Kidney epithelial cell (primary cell): ENCODE measurements around the gene SETD5. TPM values are rescaled to one million over a fixed set of nuclear protein-coding genes. Genes with fewer than 3 reads are reported as not detected.

Source experiments
- DNase-seq: peaks from one replicate; pipeline ENCODE4 v3.0.0-alpha.2; 2010; ENCODE audit warnings: low read depth
- H3K27me3 ChIP-seq: 2 replicates; pipeline ENCODE4 v1.6.0; 2011; ENCODE audit warnings: low read length; ENCODE audit not compliant: control insufficient read depth, insufficient read depth
- H3K36me3 ChIP-seq: 2 replicates; pipeline ENCODE4 v1.5.1; 2011; ENCODE audit warnings: low read length; ENCODE audit not compliant: control insufficient read depth, insufficient read depth
- H3K4me3 ChIP-seq: 2 replicates; pipeline ENCODE4 v1.5.1; 2011; ENCODE audit warnings: low read depth, mild to moderate bottlenecking, control low read depth, low read length
- total RNA-seq: library from RNA; depleted of rRNA; stranded (reverse); fragments of >200 nt; gene quantifications from 2 replicates; pipeline ENCODE4 v1.2.3, GENCODE V29; 2015
- TF ChIP-seq, protein P1 (sequence below): IDR thresholded peaks from 2 replicates; pipeline ENCODE4 v1.5.1; 2011; ENCODE audit warnings: mild to moderate bottlenecking, moderate library complexity, low read length, control low read depth, inconsistent platforms; ENCODE audit not compliant: insufficient read depth, poor library complexity, severe bottlenecking

Gene SETD5
- total RNA-seq, 1 donor from 2014 or later: 49.1 TPM

DNA sequence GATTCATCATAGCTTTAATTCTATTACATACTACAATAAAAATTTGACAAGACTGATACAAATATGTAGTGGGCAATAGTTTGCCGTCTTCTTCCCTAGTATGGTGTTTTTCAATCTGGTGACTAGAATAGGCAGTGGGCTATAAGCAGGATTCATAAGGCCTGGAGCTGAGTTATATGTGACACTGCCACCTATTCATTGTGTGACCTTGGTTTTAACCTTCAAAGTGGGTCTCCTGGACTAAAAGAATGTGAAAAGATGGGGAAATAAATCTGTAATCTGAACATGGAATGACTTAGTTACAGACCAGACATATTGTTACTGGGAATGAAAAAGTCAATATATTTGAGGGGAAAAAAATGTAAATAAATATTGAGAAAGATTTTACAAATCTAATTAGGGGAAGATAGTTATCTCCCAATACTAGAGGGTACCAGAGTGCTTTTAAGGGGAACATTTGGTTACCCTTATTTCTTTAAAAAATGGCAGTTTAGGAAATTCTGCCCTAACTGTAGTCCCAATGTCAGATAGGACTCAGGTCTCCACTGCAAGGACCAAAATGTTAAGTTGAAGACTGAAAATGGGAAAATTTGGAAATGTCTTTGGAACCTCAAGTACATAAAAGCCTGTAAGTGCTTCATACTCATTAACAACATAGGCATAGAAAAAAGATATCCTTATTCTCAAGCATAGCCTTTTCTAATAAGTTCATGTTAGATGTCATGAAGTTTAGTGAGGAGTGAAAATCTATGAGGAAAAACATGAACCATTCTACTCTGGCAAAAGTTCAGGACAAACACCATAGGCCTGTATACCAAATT is 10.7 kb upstream of the SETD5 start:
- DNase-seq: no peak
- Histone ChIP-seq H3K36me3 (peaks cover 3% of the 10 kb centered on the region), H3K27me3 (no peaks in the 10 kb centered on the region), H3K4me3 (no peak overlapping the region)
- TF ChIP-seq, protein P1, sequence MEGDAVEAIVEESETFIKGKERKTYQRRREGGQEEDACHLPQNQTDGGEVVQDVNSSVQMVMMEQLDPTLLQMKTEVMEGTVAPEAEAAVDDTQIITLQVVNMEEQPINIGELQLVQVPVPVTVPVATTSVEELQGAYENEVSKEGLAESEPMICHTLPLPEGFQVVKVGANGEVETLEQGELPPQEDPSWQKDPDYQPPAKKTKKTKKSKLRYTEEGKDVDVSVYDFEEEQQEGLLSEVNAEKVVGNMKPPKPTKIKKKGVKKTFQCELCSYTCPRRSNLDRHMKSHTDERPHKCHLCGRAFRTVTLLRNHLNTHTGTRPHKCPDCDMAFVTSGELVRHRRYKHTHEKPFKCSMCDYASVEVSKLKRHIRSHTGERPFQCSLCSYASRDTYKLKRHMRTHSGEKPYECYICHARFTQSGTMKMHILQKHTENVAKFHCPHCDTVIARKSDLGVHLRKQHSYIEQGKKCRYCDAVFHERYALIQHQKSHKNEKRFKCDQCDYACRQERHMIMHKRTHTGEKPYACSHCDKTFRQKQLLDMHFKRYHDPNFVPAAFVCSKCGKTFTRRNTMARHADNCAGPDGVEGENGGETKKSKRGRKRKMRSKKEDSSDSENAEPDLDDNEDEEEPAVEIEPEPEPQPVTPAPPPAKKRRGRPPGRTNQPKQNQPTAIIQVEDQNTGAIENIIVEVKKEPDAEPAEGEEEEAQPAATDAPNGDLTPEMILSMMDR: no peak

DNA sequence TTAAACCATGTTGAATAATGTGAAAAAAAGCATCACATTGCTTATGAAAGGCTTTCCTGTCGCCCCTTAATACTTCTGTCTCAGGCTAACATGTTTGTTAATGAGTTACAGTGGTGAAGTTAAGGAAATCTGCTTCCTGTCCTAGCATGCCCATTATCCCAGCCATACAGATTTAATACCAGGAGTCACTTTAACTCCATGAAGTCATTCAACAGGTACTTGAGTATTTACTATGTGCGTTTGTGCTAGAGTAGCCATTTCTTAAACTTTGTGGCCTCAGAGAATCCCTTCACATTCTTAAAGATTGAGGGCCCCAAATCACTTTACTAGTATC is 10.1 kb upstream of the SETD5 start:
- H3K27me3 ChIP-seq: no peaks in the 10 kb centered on the region
- DNase-seq: no peak
- TF ChIP-seq, protein P1: no peak
- peaks cover 3% of the 10 kb centered on the region for H3K36me3 ChIP-seq
- no peak overlapping the region for H3K4me3 ChIP-seq

DNA sequence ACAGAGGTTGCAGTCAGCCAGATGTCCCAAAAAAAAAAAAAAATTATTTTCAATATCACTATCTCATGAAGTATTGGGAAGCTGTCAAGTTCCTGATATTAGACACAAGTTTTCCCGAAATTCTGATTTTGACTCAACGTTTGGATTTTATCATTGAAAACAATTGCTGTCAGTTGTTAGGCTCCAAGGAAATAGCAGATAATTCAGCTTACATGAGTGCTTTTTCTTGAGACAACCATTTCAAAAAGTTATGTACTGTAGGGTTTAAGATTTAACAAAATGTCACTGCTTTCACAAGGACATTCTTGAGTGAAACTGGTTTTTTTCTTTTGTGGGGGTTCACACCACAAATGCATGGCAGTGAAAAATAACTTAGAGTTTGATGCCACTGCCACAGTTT is 9.3 kb upstream of the SETD5 start:
- peaks cover 3% of the 10 kb centered on the region for H3K36me3 ChIP-seq
- no peak for DNase-seq
- H3K27me3 ChIP-seq: no peaks in the 10 kb centered on the region
- no peak overlapping the region for H3K4me3 ChIP-seq
- TF ChIP-seq, protein P1: no peak

DNA sequence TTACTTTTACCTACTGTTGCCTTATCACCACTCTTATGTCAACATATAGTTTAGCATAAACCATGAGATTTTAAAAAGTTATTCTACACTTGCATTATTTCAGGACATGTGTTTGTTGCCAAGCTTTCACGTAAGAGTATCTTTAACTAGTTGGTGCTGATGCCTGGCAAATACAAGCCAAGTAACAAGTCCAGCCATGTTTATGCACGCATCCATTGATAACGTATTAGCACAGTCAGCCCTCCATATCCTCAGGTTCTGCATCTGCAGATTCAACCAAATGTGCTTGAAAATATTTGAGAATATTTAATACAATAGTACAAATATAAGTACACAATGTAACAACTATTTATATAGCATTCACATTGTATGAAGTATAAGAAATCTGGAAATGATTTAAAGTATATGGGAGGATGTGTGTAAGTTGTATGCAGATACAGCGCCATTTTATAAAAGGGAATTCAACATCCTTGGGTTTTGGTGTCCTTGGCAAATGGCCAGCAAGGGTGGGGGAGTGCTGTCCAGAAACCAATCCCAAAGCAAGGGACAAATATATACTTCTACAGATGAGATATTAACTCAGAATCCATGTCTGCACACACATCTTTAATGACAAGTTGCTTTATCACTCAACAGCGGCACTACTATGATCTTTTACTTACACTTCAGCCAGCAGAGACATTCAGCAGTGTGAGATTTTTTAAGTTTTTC is 8.7 kb upstream of the SETD5 start:
- no peaks in the 10 kb centered on the region for H3K27me3 ChIP-seq
- H3K36me3 ChIP-seq: peaks cover 3% of the 10 kb centered on the region
- TF ChIP-seq, protein P1: no peak
- H3K4me3 ChIP-seq: no peak overlapping the region
- no peak for DNase-seq

DNA sequence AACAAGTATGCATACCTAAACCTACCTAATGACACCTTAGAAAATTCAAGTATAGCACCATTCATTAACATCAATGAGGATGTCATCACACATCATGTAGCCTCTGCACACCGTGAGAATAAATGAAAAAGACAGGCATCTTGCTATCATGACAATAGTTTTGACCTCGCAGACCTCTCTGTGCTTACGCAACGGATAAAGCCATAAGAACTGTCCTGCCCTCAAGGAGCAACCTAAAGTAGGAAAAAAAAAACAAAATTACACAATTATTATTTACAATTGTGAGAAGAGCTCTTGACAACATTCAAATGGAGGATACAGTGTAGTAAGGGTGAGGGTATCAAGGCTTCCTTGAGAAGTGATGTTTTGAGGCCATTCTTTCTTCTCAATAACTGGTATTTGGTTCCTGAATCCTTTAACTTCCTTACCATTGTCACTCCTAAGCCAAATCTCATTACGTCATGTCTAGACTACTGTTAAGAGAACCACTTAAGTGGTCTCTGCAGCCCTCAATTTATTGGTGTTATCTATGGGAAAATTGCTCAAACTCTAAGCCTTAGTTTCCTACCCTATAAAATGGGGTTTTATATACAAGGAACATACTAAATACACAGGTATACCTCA is 7.0 kb upstream of the SETD5 start:
- Histone ChIP-seq H3K36me3 (peaks cover 3% of the 10 kb centered on the region), H3K27me3 (no peaks in the 10 kb centered on the region), H3K4me3 (no peak overlapping the region)
- no peak for DNase-seq
- TF ChIP-seq, protein P1: no peak
